IMR-90 (cell line): ENCODE data around the gene PDE4DIP. TPM values are rescaled to one million over a fixed set of nuclear protein-coding genes. Genes with fewer than 3 reads are reported as not detected.
"Not testable (repeated sequence)": the region's sequence is repeated elsewhere in the genome, so short reads cannot be mapped to it uniquely, and the experiment has no call there.

ENCODE experiments used
- ATAC-seq: fragments of 200-7000 bp; cut with Tn5 transposase; 2 replicates; pipeline ENCODE4 v1.9.1; 2020; ENCODE audit warnings: low read depth, mild to moderate bottlenecking, moderate library complexity
- BruUV-seq: library from RNA; stranded (reverse); fragments of 400-500 nt; replicated peaks from 2 replicates; lab custom pipeline; 2021; lab: Mats Ljungman, UMichigan
- CTCF ChIA-PET: fragments of 300-600 bp; formaldehyde crosslinking; extraction: SDS; loops from one replicate; lab custom pipeline; 2021; ENCODE audit warnings: antibody characterized with exemption; lab: Yijun Ruan, JAX
- POLR2A ChIA-PET: fragments of 300-600 bp; sonication (Branson Sonifier 250); formaldehyde crosslinking; loops from one replicate; lab custom pipeline; 2022; ENCODE audit warnings: antibody characterized with exemption; ENCODE audit not compliant: unreplicated experiment; lab: Charles Lee
- DNase-seq: peaks from one replicate; pipeline ENCODE4 v3.0.0; 2013
- H2AFZ ChIP-seq: replicated peaks from 2 replicates; pipeline ENCODE3; 2013; ENCODE audit warnings: low read length, mild to moderate bottlenecking; ENCODE audit not compliant: poor library complexity
- H2AK5ac ChIP-seq: 2 replicates; pipeline ENCODE4 v1.6.1; 2013; ENCODE audit warnings: low read depth, low read length, inconsistent platforms
- H2AK9ac ChIP-seq: replicated peaks from 2 replicates; pipeline ENCODE3; 2013; ENCODE audit warnings: mild to moderate bottlenecking, low read depth, low read length, moderate library complexity; ENCODE audit not compliant: poor library complexity
- H2BK120ac ChIP-seq: 2 replicates; pipeline ENCODE4 v1.6.1; 2013; ENCODE audit warnings: low read depth, low read length, inconsistent platforms
- H2BK15ac ChIP-seq: 3 replicates; pipeline ENCODE4 v1.6.1; 2013; ENCODE audit warnings: low read depth, low read length, inconsistent platforms
- H2BK20ac ChIP-seq: 2 replicates; pipeline ENCODE4 v1.6.1; 2013; ENCODE audit warnings: low read depth, mild to moderate bottlenecking, inconsistent platforms, low read length, moderate library complexity
- H2BK5ac ChIP-seq: 2 replicates; pipeline ENCODE4 v1.6.1; 2013; ENCODE audit warnings: mild to moderate bottlenecking, low read depth, low read length, inconsistent platforms; ENCODE audit not compliant: poor library complexity, severe bottlenecking
- H3K14ac ChIP-seq: replicated peaks from 2 replicates; pipeline ENCODE4 v1.6.1; 2013; ENCODE audit warnings: low read depth, low read length, inconsistent platforms
- H3K18ac ChIP-seq: 2 replicates; pipeline ENCODE4 v1.6.1; 2013; ENCODE audit warnings: low read depth, low read length, control low read depth
- H3K23ac ChIP-seq: 2 replicates; pipeline ENCODE4 v1.6.1; 2013; ENCODE audit warnings: low read depth, low read length, inconsistent platforms
- H3K27ac ChIP-seq: 2 replicates; pipeline ENCODE4 v1.5.1; 2013; ENCODE audit warnings: mild to moderate bottlenecking, control low read depth, low read length; ENCODE audit not compliant: insufficient read depth
- H3K27me3 ChIP-seq: 2 replicates; pipeline ENCODE4 v1.6.1; 2013; ENCODE audit warnings: low read length; ENCODE audit not compliant: control insufficient read depth, insufficient read depth
- H3K36me3 ChIP-seq: 2 replicates; pipeline ENCODE4 v1.6.1; 2013; ENCODE audit warnings: low read length, mixed read lengths; ENCODE audit not compliant: control insufficient read depth, insufficient read depth
- H3K4ac ChIP-seq: 2 replicates; pipeline ENCODE4 v1.6.1; 2013; ENCODE audit warnings: low read depth, low read length, inconsistent platforms
- H3K4me1 ChIP-seq: 2 replicates; pipeline ENCODE4 v1.6.1; 2013; ENCODE audit warnings: low read length, mixed read lengths; ENCODE audit not compliant: control insufficient read depth, insufficient read depth
- H3K4me2 ChIP-seq: 2 replicates; pipeline ENCODE4 v1.6.1; 2013; ENCODE audit warnings: low read depth, mild to moderate bottlenecking, control low read depth, low read length, moderate library complexity
- H3K4me3 ChIP-seq: 2 replicates; pipeline ENCODE4 v1.5.1; 2013; ENCODE audit warnings: low read depth, mild to moderate bottlenecking, control low read depth, low read length, moderate library complexity; ENCODE audit not compliant: insufficient read depth
- H3K56ac ChIP-seq: 2 replicates; pipeline ENCODE4 v1.6.1; 2013; ENCODE audit warnings: low read length, inconsistent platforms; ENCODE audit not compliant: insufficient read depth; ENCODE audit errors: extremely low read depth
- H3K79me1 ChIP-seq, 2 experiments: 2 replicates each; pipeline ENCODE4 v1.6.1; 2013; ENCODE audit warnings: low read length in 2 of 2, inconsistent platforms in 1 of 2, low read depth in 1 of 2
- H3K9ac ChIP-seq: 2 replicates; pipeline ENCODE4 v1.6.1; 2013; ENCODE audit warnings: low read depth, low read length, control low read depth
- H3K9me1 ChIP-seq: 2 replicates; pipeline ENCODE4 v1.6.1; 2013; ENCODE audit warnings: low read length, inconsistent platforms; ENCODE audit not compliant: insufficient read depth
- H3K9me3 ChIP-seq: 2 replicates; pipeline ENCODE4 v1.6.1; 2013; ENCODE audit warnings: low read length; ENCODE audit not compliant: control insufficient read depth, insufficient read depth
- H4K20me1 ChIP-seq: 2 replicates; pipeline ENCODE4 v1.6.1; 2013; ENCODE audit warnings: low read length, inconsistent platforms; ENCODE audit not compliant: insufficient read depth
- H4K5ac ChIP-seq: 2 replicates; pipeline ENCODE4 v1.6.1; 2013; ENCODE audit warnings: mild to moderate bottlenecking, low read depth, low read length, control low read depth
- H4K8ac ChIP-seq, 2 experiments: 2 replicates each; pipeline ENCODE4 v1.6.1; 2013; ENCODE audit warnings: low read depth in 2 of 2, low read length in 2 of 2, control low read depth in 1 of 2, inconsistent platforms in 1 of 2
- H4K91ac ChIP-seq: 2 replicates; pipeline ENCODE4 v1.6.1; 2013; ENCODE audit warnings: low read depth, low read length, inconsistent platforms; ENCODE audit not compliant: insufficient read depth
- WGBS, 2 experiments: methylation state at CpG; one replicate each; pipeline versions ENCODE4 v1.1.5 to v1.1.7; 2013; ENCODE audit warnings: missing lambda C conversion rate in 2 of 2; ENCODE audit not compliant: insufficient read length in 1 of 2; ENCODE audit errors: extremely low coverage in 2 of 2; 5-methylcytosine and 5-hydroxymethylcytosine counted together
- dilution Hi-C: fragments of 300-500 bp; cut with HindIII; formaldehyde crosslinking; loops from one replicate; pipeline ENCODE4 v1.14.3; 2018; ENCODE audit warnings: low sequenced_read_pairs; ENCODE audit not compliant: unreplicated experiment
- in situ Hi-C: fragments of 300-500 bp; cut with MboI; formaldehyde crosslinking; loops from 3 replicates; pipeline ENCODE4 v1.14.3; 2019; ENCODE audit warnings: low sequenced_read_pairs, inconsistent platforms, mixed read lengths
- intact Hi-C: fragments of 100-400 bp; cut with micrococcal nuclease; formaldehyde crosslinking; loops from 2 replicates; pipeline ENCODE4 v1.10.0; 2022
- polyA plus RNA-seq, 3 experiments: library from polyadenylated mRNA; depleted of rRNA; stranded (reverse); fragments of >200 nt; gene quantifications; 2 replicates each; pipeline ENCODE4 v1.2.3, GENCODE V29; 2012; ENCODE audit warnings: low replicate concordance in 1 of 3
- total RNA-seq: library from RNA; depleted of rRNA; stranded (reverse); fragments of >200 nt; gene quantifications from 2 replicates; pipeline ENCODE4 v1.2.3, GENCODE V29; 2012

The PDE4DIP gene
- total and polyA plus RNA-seq, 2 of the 4 experiments (the other 2 are of a cell fraction), result 36.7 to 74.4 TPM

DNA sequence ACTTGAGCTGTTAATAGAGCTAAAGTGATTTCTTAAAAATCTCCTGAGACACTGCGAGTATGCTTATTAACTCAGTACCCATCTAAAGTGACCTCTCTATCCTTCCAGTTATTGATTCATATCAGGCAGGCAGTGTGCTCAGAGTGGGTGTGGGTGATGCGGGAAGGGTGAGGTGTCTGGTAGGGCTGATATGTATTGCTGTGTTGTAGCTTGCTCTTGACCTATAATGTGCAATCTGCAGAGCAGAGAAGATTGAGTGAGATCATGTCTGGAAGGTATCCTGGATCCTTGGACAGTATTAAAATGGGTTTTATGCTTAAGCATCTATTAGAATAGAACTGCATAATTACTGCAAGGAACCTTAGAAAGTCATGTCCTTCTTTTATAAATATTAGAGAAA, 15.8 kb downstream of the PDE4DIP start:
- H3K79me1 ChIP-seq, dilution Hi-C loops, H4K91ac ChIP-seq, H2BK120ac ChIP-seq, BruUV-seq, in situ Hi-C loops, H3K9me1 ChIP-seq, H3K4me3 ChIP-seq, H4K5ac ChIP-seq, H3K27me3 ChIP-seq, H2BK5ac ChIP-seq, H3K14ac ChIP-seq, intact Hi-C loops, H3K18ac ChIP-seq, ATAC-seq, H3K4ac ChIP-seq, H2AFZ ChIP-seq, POLR2A ChIA-PET, H3K9me3 ChIP-seq, H3K4me2 ChIP-seq, DNase-seq, CTCF ChIA-PET, H4K8ac ChIP-seq, H3K9ac ChIP-seq, H2AK9ac ChIP-seq, H3K56ac ChIP-seq, H3K23ac ChIP-seq, H2BK20ac ChIP-seq, H3K4me1 ChIP-seq, H3K27ac ChIP-seq, H3K36me3 ChIP-seq, H2BK15ac ChIP-seq, H2AK5ac ChIP-seq, H4K20me1 ChIP-seq: not testable (repeated sequence)
- no CpG with 5 or more reads among the region's 2 CpGs for WGBS, 2 experiments

DNA sequence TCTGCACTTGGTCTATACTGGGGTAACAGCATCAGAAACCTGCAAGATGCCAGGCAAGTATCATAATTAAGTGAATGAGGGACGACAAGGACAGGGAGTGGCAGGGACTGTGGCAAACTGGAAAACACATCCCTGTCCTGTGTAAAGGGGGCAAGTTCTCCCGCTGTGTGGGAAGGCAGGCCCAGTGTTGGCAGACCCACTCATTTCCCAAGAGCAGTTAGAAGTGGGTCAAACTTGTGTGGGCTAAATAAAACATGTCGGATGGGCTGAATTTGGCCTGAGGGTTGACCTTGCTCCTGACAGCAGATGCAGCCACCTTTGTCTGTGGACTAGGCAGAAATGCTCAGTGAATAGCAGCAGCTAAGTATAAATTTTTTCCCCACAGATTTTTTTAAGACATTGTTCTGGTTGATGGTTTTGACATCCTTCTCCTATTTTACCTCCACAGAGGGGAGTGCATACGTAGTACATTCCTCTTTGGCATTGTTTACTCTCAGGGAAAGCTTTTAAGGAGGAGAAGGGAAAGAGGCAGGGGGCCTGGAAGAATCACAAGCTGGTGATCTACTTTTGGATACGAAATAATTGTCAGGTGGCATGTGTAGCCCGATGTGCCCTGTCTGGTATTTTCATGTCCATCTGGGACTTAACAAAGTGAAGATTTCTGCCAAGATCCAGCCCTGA, 16.5 kb downstream of the PDE4DIP start:
- H4K20me1 ChIP-seq, H3K27me3 ChIP-seq, H3K9me1 ChIP-seq, H4K91ac ChIP-seq, H2BK120ac ChIP-seq, H3K18ac ChIP-seq, H3K79me1 ChIP-seq, H3K4ac ChIP-seq, CTCF ChIA-PET, H3K23ac ChIP-seq, H3K4me3 ChIP-seq, H2BK5ac ChIP-seq, H4K8ac ChIP-seq, H3K14ac ChIP-seq, H3K9me3 ChIP-seq, dilution Hi-C loops, DNase-seq, POLR2A ChIA-PET, H3K4me1 ChIP-seq, H2AK5ac ChIP-seq, H2BK15ac ChIP-seq, H2AK9ac ChIP-seq, H2AFZ ChIP-seq, intact Hi-C loops, H3K27ac ChIP-seq, BruUV-seq, H3K56ac ChIP-seq, in situ Hi-C loops, H3K36me3 ChIP-seq, H2BK20ac ChIP-seq, H4K5ac ChIP-seq, H3K4me2 ChIP-seq, H3K9ac ChIP-seq: not testable (repeated sequence)
- WGBS, 2 experiments, result no CpG with 5 or more reads among the region's 6 CpGs
- peak; percentile 11; the same call in 1 of the 2 replicates for ATAC-seq
